Activated CD4-positive, alpha-beta T cell treated with anti-CD3 and anti-CD28 coated beads, Interleukin-2, amount 10 ng/mL, durations not matched to agents 24 days and 14 days (primary cell): ENCODE measurements around the gene CBL. TPM values are rescaled to one million over a fixed set of nuclear protein-coding genes. Genes with fewer than 3 reads are reported as not detected.

Experiments
- DNase-seq: peaks from one replicate; pipeline ENCODE4 v3.0.0; 2022
- H3K27ac Mint-ChIP-seq: one replicate; pipeline ENCODE4 v1.8.0; 2022; ENCODE audit warnings: mild to moderate bottlenecking, mixed read lengths
- H3K27me3 Mint-ChIP-seq: one replicate; pipeline ENCODE4 v1.8.0; 2022; ENCODE audit warnings: mixed read lengths
- H3K36me3 Mint-ChIP-seq: one replicate; pipeline ENCODE4 v1.8.0; 2022; ENCODE audit warnings: low read depth, mild to moderate bottlenecking, mixed read lengths
- H3K4me1 Mint-ChIP-seq: one replicate; pipeline ENCODE4 v1.8.0; 2021; ENCODE audit warnings: mixed read lengths
- H3K4me3 Mint-ChIP-seq: one replicate; pipeline ENCODE4 v1.8.0; 2022; ENCODE audit warnings: mild to moderate bottlenecking, moderate library complexity, mixed read lengths
- H3K9me3 Mint-ChIP-seq: one replicate; pipeline ENCODE4 v1.8.0; 2021; ENCODE audit warnings: mixed read lengths
- intact Hi-C: fragments of 100-400 bp; cut with micrococcal nuclease; formaldehyde crosslinking; loops from one replicate; pipeline ENCODE4 v1.15.1; 2023
- total RNA-seq: library from RNA; stranded (reverse); gene quantifications from 2 replicates; pipeline ENCODE4 v1.2.3, GENCODE V29; 2022

The CBL gene
- total RNA-seq, 1 donor from 2014 or later = 36.5 TPM

DNA sequence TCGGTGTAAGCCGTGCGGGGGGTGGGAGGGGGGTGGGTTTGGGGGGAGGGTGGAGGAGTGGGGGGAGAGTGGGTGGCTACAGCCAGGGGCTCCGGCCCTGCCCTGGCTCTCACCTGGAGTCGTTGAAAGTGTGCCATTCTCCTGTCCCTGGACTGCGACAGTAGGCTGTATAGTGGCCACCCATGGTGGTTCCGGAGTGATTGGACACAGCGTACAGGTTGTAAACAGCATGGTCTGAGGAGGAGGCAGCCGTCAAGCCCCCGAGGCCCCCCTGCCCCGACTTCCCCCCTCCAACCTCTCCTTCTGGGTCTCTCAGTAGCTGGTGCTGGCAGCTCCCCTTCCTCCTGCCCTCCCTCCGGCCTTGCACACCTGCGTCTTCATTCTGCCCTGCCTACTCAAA, 150.9 kb downstream of the CBL start:
- Mint-ChIP-seq H3K9me3 (no peaks in the 10 kb centered on the region), H3K27me3 (peaks cover 39% of the 10 kb centered on the region), H3K4me3 (peak overlapping the region; percentile 63), H3K36me3 (no peaks in the 10 kb centered on the region), H3K27ac (no peak overlapping the region), H3K4me1 (peaks cover 5% of the 10 kb centered on the region)
- intact Hi-C loops = no loop called here
- no peak for DNase-seq

Other genes starting within 250 kb of the CBL start
- not detected in 2 replicates for gene FOXR1, start 234.6 kb upstream of the CBL start, total RNA-seq
- gene CENATAC, start 208.2 kb upstream of the CBL start, total RNA-seq = 46.3 and 47.1 TPM in 2 replicates
- 1,641 and 1,650 TPM in 2 replicates for gene RPS25, start 188.0 kb upstream of the CBL start, total RNA-seq
- gene TRAPPC4, start 187.6 kb upstream of the CBL start, total RNA-seq = 141 and 151 TPM in 2 replicates
- gene SLC37A4, start 175.5 kb upstream of the CBL start, total RNA-seq = 28.8 and 31.6 TPM in 2 replicates
- gene HYOU1, start 149.1 kb upstream of the CBL start, total RNA-seq = 193 and 203 TPM in 2 replicates
- gene VPS11, start 138.5 kb upstream of the CBL start, total RNA-seq = 20.2 and 20.9 TPM in 2 replicates
- gene HMBS, start 121.5 kb upstream of the CBL start, total RNA-seq = 60.9 and 62.8 TPM in 2 replicates
- gene DPAGT1, start 104.5 kb upstream of the CBL start, total RNA-seq = 76.1 and 79.4 TPM in 2 replicates
- gene C2CD2L, start 99.0 kb upstream of the CBL start, total RNA-seq = 31.5 and 33.5 TPM in 2 replicates
- 34.9 and 41.4 TPM in 2 replicates for gene HINFP, start 84.8 kb upstream of the CBL start, total RNA-seq
- 0.07 TPM in 1 of 2 replicates, not detected in the other for gene ABCG4, start 57.3 kb upstream of the CBL start, total RNA-seq
- gene NLRX1, start 37.6 kb upstream of the CBL start, total RNA-seq = 23.3 and 25.0 TPM in 2 replicates
- gene NHERF4, start 20.9 kb upstream of the CBL start, total RNA-seq = 0.54 and 0.58 TPM in 2 replicates
- gene MCAM, start 110.8 kb downstream of the CBL start, total RNA-seq = 7.5 and 8.1 TPM in 2 replicates
- gene RNF26, start 128.2 kb downstream of the CBL start, total RNA-seq = 26.5 and 26.8 TPM in 2 replicates
- not detected in 2 replicates for gene C1QTNF5, start 134.5 kb downstream of the CBL start, total RNA-seq
- not detected in 2 replicates for gene MFRP, start 140.4 kb downstream of the CBL start, total RNA-seq
- gene USP2, start 175.4 kb downstream of the CBL start, total RNA-seq = 0.09 and 0.35 TPM in 2 replicates
- 1.6 and 1.8 TPM in 2 replicates for gene THY1, start 216.8 kb downstream of the CBL start, total RNA-seq